OCI-M2 (cell line): ENCODE measurements around the gene SCD.

Experiments used
- DNase-seq: peaks from one replicate; lab custom pipeline; 2025; ENCODE audit not compliant: unreplicated experiment; lab: John Stamatoyannopoulos, UW

The SCD gene

DNA sequence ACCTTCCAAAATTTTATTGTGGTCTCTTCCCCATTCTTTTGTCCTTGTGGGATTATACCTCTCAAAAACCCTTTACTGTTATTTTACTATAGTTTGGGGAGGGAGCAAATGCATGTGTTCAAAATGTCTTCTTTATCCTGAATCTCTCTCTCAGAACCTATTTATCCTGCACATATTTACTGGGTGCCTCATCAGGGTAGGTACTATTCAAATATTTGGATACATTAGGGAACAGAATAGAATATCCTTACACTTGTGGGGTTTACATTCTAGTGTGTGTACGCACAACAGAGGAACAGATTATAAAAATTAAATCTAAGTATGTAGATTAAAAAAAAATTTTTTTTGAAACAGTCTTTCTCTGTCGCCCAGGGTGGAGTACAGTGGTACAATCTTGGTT lies 48.6 kb downstream of the SCD start:
- DNase-seq: no peak

DNA sequence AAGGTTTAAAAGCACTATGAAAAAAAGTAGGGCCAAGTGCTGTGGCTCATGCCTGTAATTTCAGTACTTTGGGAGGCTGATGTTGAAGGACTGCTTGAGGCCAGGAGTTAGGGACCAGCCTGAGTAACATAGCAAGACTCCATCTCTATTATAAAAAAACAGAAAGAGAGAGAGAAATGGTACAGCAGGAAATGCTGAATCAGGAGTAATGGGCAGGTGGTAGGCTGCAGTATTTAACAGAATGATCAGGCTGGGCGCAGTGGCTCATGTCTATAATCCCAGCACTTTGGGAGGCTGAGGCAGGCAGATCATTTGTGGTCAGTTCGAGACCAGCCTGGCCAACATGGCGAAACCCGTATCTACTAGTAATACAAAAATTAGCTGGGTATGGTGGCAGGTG lies 49.6 kb downstream of the SCD start:
- DNase-seq: no peak

DNA sequence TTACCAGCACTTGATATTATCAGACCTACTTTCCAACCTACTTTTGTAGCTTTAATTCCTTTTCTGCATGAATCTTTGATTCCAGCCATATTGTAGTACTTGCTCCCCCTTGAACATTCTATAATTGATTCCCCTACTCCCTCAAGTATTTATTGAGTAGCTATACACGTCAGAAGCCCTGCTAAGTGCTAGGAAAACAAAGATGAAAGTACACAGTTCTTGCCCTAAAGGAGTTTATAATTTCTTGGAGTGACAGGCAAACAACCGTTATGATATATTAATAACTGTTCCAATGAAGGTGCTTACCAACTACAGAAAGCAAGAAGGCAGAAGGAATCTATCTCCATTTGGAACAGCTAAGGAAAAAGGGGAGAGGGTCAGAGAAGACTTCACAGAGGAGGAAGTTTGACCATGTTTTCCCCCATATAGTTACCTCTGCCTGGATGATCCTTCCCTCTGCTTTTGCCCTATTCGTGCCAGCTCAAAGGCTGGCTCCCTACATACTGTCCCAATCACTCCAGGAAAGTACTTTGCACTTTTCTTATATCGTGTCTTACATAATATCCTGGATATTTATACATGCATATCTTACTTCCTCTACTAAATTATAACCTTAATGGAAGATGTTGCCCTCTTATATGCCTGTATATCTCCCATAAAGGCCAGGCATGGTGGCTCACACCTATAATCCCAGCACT lies 54.7 kb downstream of the SCD start:
- no peak for DNase-seq

GRCh38 chr10:100403734-100404133 lies 56.7 kb downstream of the SCD start:
- DNase-seq: no peak

- DNase-seq: no peak
Observed at GRCh38 chr10:100413173-100413572, 66.1 kb downstream of the SCD start.
